ENCODE data around the gene CFAP57.
A peak's percentile ranks its signal among the peaks of the same experiment; 100 is the strongest.
"Not testable (repeated sequence)": the region's sequence is repeated elsewhere in the genome, so short reads cannot be mapped to it uniquely, and the experiment has no call there.

CFAP57 gene

DNA sequence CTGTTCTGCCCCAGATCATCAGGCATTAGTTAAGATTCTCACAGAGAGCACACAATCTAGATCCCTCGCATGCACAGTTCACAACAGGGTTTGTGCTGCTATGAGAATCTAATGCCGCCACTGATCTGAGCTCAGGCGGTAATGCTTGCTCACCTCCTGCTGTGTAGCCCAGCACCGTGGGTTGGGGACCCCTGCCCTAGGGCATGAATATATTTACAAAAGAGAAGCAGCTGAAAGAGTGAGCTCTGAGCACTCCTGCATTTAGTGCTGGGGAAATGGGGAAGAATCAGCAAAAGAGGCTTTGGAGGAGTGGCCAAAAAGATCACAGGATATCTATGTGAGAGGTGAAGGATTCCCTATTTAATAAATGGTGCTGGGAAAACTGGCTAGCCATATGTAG is 5.6 kb downstream of the CFAP57 start:
- no peak for DNase-seq

DNA sequence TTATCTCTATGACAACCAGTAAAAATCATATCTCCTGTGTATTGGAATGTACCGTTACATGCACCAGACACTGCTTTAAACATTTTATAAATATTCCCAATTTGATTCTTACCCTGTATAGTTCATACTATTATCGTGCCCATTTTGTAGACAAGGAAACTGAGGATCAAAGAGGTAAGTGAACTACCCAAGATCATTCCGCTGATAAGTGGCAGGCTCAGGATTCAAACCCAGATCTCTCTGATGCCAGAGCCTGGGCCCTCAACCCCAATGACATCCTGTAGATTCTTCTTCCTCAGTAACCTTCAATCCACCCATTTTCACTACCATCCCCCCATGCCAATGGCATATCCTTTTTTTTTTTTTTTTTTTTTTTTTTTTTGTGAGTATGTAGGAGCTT is 12.3 kb downstream of the CFAP57 start:
- no peak for DNase-seq

DNA sequence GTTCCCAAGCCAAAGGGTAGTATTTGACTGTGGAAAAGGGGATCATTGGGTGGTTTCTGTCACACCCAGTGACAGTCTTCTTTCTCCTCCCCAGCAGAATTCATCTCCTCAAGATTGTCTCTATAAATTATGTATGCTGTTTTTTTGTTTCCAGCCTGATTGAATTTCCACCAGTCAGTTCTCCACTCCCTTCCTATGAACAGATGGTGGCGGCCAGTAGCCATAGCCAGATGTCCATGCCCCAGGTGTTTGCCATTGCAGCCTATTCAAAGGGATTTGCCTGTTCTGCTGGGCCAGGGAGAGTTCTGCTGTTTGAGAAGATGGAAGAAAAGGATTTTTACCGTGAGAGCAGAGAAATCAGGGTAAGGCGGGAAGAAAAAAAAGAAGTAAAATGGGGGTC is 12.9 kb downstream of the CFAP57 start:
- no peak for DNase-seq

DNA sequence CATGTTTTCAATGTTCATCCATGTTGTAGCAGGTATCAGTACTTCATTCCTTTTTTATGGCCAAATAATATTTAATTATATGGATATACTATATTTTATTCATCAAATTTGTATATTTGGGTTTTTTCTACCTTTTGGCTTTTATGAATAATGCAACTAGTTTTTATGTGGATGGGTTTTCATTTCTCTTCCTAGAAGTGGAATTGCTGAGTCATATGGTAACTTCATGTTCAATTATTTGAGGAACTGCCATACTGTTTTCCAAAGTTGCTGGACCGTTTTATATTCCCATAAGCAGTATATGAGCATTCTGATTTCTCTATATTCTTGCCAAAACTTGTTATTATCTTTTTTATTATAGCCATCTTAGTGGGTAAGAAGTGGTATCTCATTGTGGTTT is 16.0 kb downstream of the CFAP57 start:
- no peak for DNase-seq

DNA sequence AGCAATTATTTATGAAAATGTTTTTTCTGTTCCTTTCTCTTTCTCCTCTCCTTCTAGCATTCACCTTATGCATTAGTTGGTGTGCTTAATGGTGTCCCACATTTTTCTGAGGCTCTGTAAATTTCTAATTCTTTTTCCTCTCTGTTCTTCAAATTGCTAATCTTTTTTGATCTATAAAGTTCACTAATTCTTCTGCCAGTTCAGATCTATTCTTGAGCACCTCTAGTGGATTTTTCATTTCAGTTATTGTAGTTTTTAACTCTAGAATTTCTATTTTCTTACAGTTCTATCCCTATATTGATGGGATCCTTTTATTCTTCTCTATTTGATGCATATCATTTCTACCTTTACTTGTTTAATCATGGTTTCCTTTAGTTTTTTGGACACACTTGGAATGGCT is 22.4 kb downstream of the CFAP57 start:
- DNase-seq = no peak

DNA sequence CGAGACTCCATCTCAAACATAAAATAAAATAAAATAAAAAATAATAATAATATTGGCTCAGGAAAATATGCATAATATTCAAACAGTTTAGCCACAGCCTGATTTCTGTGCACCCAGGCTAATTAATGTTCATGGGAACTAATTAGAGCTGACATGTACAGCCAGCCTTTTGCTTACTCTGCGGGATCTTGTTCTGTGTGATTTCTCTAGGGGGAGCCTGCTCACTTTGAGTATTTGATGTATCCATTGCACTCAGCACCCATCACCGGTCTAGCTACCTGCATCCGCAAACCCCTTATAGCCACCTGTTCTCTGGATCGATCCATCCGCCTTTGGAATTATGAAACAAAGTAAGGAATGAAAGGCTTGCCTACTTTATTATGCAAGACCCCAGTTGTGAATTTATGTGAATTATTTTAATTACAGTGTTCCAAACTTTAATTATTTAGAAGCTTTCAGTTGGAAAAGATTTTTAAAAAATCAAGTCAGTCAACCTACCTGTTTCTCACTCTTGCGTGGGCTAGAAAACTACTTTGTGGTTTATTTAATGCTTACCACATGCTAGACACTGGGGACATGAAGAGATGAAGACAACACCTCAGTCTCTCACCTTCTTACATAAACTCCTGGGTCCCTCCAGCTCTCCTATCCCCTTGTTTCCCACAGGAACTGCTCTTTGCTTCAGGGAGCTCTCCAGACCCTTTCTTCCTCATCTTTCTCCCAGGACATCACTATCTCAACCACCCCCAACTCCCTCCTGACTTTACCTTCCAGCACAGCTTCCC is 25.4 kb downstream of the CFAP57 start:
- DNase-seq = no peak

DNA sequence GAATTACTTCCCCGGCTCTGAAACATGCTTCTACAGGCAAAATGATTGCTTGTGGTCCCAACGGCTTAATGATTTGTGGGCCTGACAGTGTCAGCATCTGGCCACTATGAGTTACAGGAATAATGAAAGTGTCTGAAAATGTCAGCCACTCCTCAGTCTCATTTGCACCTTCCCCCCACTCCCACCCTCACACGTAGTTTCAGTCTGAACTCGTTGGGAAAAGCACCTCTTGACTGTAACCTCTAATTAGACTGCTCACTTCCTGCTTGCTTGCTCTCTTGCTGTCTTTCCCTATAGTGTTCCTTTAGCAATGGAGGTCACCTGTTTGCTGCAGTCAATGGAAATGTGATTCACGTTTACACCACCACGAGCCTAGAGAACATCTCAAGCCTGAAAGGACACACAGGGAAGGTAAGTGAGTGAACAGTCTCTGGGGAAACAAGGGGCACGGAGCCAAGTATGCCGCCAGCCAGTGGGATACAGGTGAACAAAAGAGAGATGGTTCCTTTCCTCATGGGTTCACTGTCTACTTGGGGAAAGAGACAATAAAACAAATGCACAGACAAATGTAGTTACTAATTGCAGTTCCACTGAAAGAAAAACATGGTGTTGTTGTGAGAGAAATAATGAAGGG is 27.1 kb downstream of the CFAP57 start:
- DNase-seq = peak; percentile 50 to 89

DNA sequence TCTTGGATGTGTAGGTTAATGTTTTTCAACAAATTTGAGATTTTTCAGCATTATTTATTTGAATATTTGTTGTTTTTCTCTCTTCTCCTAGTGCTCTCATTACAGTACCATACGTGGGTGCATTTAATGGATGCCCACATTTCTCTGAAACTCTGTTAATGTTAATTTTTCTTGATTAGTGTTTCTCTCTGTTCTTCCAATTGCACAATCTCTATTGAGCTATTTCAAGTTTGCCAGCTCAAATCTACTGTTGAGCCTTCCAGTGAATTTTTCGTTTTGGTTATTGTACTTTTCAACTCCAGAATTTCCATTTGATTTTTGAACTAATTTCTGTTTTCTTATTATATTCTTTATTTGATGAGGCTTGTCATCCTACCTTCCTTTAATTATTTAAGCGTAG is 31.7 kb downstream of the CFAP57 start:
- DNase-seq = no peak

DNA sequence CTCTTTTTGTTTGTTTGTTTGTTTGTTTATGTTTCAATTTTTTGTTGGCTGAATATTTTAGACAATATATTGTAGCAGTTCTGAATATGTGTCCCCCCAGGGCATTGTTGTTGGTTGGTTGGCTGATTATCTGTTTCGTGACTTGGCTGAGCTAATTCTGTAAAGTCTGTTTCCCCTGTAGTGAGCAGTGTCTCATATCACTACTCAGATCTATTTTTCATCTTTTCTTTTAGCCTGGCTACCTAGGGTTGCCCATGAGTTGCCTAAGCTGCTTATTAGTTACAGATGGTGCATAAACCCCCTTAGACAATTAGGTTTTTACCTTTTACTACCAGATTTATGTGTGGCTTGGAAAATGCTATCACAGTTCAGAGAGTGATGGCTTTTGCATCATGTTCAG is 32.3 kb downstream of the CFAP57 start:
- DNase-seq = no peak

DNA sequence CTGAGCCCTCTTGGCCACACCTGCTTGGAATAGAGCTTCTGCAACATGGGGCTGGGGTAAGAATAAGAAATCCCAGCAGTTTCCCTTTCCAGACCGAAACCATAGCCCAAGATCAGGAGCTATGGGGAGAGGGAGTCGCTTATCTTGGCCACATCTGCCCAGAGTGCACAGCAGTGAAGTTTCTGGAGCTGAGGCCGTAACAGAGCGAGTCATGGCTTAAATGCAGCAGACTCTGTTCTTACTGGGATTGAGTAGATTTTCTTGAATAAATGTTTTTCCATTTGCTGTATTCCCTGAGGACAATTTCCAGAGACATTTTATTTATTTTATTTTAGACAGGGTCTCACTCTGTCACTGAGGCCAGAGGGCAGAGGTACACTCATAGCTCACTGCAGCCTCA is 33.5 kb downstream of the CFAP57 start:
- no peak for DNase-seq

DNA sequence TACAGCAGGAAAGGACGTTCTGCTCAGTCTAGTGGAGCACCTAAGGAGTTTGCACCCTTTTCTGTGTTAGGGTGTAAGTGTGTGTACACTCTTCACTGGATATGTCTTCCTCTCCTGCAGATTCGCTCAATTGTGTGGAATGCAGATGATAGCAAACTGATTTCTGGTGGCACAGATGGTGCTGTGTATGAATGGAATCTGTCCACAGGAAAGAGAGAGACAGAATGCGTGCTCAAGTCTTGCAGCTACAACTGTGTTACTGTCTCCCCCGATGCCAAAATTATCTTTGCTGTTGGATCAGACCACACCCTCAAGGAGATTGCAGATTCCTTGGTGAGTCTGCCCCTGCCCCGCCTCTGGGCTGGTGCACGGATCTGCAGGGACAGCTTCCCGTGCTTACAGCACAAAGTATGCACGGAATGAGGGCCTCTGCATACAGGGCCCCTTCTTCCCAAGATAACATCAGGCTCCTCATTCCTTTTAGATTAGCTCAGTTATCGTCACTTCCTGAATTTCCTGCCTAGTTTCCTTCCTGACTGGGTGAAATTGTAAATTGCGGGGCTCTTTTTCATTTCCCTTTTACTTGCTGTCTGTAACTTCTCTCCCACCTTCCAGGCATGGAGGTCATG is 34.6 kb downstream of the CFAP57 start:
- no peak for DNase-seq

DNA sequence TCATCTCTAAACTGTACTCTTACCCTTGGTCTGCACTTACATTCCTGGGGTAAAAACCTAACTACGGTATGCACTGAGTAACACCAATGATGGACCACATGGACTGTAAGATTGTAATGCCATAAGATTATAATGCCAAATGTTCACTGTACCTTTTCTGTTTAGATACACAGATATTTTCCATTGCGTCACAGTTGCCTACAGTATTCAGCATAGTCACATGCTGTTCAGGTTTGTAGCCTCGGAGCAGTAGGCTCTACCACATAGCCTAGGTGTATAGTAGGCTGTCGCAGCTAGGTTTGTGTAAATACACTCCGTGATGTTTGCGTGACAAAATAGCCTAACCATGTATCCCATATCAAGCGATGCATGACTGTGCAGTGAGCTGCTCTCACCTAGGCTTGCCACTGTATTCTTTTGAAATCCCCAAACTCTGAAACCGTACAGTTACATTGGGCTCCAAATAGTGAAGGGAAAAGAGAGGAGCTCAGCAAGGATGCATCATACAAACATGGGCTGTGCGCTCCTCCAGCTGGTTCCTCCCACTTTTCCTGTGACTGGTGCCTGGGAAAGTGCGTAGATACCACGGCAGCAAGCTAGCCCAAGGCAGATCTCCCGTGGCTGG is 35.2 kb downstream of the CFAP57 start:
- no peak for DNase-seq

DNA sequence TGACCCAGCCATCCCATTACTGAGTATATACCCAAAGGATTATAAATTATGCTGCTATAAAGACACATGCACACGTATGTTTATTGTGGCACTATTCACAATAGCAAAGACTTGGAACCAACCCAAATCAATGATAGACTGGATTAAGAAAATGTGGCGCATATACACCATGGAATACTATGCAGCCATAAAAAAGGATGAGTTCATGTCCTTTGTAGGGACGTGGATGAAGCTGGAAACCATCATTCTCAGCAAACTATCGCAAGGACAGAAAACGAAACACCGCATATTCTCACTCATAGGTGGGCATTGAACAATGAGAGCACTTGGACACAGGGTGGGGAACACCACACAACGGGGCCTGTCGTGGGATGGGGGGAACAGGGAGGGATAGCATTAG is 36.1 kb downstream of the CFAP57 start:
- not testable (repeated sequence) for DNase-seq

DNA sequence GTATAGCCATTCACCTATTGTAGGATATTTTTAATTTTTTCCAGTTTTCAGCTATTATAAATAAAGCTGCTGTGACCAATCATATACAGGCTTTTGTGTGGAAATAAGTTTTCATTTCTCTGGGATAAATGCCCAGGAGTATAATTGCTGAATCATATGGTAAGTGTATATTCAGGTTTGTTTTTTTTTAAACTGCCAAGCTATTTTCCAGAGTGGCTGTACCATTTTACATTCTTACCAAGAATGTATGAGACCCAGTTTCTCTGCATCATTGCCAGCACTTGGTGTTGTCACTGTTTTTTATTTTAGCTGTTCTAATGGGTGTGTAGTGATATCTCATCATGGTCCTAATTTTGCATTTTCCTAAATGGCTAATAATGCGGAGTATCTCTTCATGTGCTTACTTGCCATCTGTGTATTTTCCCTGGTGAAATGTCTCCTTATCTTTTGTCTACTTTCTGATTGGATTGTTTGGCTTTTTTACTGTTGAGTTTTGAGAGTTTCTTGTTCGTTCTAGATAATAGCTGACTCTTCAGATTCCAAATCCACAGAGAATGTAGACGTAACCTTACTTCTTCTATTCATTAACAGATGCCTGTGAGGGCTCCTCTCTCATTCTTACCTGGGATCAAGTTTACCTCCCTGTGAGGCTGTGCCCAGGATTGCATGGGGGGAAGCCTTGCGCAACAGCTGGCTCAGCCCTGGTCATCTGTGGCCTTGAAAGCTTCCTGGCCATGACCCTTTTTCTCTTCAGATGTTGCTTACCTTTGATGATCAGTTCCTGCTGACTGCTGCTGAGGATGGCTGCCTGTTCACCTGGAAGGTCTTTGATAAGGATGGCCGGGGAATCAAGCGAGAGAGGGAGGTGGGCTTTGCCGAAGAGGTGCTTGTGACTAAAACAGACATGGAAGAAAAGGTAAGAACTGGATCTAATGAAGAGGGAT is 42.6 kb downstream of the CFAP57 start:
- no peak for DNase-seq

DNA sequence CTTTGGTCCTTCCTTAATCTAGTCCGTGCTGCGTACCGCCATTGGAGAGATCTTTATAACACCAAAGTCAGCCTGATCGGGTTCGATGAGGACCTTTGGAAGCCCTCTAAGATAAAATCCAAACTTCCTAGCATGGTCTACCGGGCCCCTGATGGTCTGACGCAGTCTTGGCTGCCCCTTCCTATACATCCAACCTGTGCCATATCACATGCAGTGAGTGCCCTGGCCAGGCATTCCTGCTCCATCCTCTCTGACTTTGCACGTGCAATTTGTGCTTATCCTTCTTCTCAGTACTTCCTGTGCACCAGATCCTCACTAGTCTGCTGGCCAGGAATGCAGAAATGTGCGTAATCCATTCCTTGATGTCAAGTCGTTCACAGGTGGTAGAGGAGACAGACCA is 45.6 kb downstream of the CFAP57 start:
- DNase-seq = no peak

DNA sequence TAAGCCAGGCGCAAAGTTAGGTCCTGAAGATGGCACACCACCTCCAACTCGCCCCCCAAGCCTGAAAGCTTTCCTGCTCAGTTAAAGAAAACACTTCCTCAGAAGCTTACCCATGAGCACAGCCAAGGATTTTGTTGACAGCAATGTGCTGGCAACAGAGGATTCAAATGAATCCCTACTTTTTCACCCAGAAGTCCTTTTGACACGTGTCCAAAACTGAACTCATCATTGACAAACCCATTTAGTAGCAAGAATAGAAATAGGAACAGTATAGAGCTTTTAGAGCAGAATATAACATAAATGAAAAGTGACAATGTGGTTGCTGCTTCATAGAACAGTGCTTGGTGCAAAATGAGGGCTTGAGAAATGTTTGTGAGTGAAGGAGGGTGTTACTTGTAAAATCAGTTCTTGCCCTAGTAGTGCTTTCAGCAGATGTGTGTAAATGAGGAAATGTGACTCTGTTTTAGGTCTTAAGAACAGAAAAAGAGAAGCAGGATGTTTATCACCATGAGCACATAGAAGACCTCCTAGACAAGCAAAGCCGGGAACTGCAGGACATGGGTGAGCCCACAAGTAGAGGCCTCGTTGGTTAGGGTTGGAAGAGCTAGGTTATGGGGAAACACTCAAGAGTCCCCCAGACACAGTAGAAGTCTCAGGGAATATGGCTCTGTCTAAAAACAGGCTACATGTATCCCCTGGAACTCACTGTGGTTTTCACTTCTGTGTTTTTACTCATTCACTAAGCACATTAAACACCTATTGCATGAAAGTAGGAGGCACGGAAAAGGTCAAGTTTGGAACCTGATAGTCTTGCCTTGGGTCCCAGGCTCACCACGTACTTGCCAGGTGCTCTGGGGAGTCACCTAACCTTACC is 49.0 kb downstream of the CFAP57 start:
- DNase-seq = no peak

DNA sequence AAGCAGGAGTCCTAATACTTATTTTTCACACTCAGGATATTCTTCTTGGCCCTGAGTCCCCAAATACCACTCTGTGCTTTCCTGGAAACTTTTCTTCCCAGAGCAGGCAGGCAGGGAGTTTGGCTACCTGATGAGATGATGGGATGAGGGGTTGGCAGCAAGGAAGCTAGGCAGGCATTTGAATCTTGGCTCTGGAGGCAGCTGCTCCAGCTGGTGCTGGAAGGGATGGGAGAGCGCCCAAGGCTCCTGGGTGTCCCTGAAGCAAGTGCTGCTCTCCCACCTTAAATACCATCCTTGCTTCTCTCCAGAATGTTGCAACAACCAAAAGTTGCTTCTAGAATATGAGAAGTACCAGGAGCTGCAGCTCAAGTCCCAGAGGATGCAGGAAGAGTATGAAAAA is 49.7 kb downstream of the CFAP57 start:
- DNase-seq = no peak

DNA sequence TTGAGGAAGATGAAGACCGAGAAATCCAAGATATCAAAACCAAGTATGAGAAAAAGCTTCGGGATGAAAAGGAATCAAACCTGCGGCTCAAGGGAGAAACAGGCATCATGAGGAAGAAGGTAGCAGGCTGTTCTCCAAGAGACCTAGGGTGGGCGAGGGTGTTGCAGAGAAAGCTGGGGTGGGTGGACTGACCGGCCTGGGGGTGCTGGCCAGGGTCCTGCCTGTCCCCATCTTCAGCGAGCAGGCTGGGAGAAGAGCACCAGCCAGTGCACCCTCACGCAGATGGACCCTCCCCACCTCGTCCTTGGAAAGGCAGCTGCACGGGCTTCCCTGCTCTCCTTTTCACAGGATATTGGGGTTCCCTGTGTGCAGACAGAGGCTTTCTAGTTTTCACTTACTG is 50.7 kb downstream of the CFAP57 start:
- no peak for DNase-seq

DNA sequence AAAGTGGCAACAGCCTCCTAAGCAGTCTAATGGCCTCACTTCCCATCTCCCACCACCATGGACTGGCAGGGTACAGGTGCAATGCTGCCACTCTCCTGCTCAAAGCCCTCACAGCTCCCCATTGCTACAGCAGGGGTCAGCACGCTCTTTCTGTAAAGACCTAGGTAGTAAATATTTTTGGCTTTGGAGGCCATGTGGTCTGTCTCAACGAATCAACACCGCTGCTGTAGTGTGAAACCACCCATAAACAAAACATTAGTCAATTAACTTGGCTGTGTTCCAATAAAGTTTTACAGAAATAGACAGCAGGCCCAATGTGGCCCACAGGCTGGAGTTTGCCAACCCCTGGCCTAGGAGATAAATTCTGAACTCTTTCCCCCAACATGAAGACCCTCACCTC is 53.0 kb downstream of the CFAP57 start:
- no peak for DNase-seq

DNA sequence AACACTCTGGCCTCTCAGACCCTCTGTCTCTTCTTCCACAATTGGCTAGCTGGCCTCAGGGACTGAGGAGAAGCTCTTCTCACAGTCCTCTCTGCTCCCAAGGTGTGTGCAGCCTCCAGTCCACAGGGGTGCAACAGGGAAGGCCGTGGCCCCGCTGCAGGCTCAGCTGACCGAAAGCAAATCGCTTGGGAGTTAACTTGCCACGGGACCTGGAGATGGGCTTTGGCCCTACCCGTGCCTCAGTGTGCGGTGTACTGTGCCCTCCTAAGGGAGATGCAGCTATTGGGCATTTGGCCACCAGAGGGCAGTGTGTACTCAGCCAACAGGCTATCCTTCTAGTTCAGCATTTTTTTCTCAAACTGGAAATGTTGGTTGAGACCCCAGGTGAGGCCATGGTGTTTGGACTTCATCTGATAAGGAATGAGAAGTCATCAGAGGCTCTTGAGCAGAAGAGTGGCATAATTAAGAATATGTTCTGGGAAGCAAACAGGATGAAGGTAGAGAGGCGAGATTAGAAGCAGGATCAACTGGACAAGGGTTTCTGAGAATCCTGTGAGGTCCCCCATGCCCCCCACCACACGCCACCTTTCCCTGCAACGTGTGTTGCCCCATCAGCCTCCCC is 55.1 kb downstream of the CFAP57 start:
- DNase-seq = peak; percentile 48 to 62

Measured in NCI-H187 (cell line).